Activated naive CD4-positive, alpha-beta T cell treated with anti-CD3 and anti-CD28 coated beads, Interleukin-2, amount 50 U/mL, for 24 hours (primary cell): Measurements from ENCODE around the gene DNAJC19.
A peak's percentile ranks its signal among the peaks of the same experiment; 100 is the strongest.

ENCODE experiments used
- H3K27ac Mint-ChIP-seq: one replicate; pipeline ENCODE4 v1.8.0; 2021; ENCODE audit warnings: mild to moderate bottlenecking, mixed read lengths
- H3K27me3 Mint-ChIP-seq: one replicate; pipeline ENCODE4 v1.8.0; 2021; ENCODE audit warnings: mixed read lengths
- H3K36me3 Mint-ChIP-seq: one replicate; pipeline ENCODE4 v1.8.0; 2021; ENCODE audit warnings: mixed read lengths
- H3K4me1 Mint-ChIP-seq: one replicate; pipeline ENCODE4 v1.8.0; 2021; ENCODE audit warnings: mixed read lengths
- H3K4me3 Mint-ChIP-seq: one replicate; pipeline ENCODE4 v1.8.0; 2021; ENCODE audit warnings: mild to moderate bottlenecking, mixed read lengths
- H3K9me3 Mint-ChIP-seq: one replicate; pipeline ENCODE4 v1.8.0; 2021; ENCODE audit warnings: mixed read lengths

The DNAJC19 gene

GRCh38 chr3:180980611-180981010, 8.9 kb downstream of the DNAJC19 start:
- Mint-ChIP-seq H3K36me3 (no peaks in the 10 kb centered on the region), H3K4me1 (peaks cover 6% of the 10 kb centered on the region), H3K27me3 (no peaks in the 10 kb centered on the region), H3K4me3 (no peak overlapping the region), H3K9me3 (no peaks in the 10 kb centered on the region), H3K27ac (peak overlapping the region; percentile 62)

- no peaks in the 10 kb centered on the region for H3K9me3 Mint-ChIP-seq
- no peak overlapping the region for H3K4me3 Mint-ChIP-seq
- no peaks in the 10 kb centered on the region for H3K27me3 Mint-ChIP-seq
- H3K36me3 Mint-ChIP-seq, result no peaks in the 10 kb centered on the region
- peaks cover 6% of the 10 kb centered on the region for H3K4me1 Mint-ChIP-seq
- H3K27ac Mint-ChIP-seq, result peak overlapping the region; percentile 30
Observed at GRCh38 chr3:180979961-180980360, 9.6 kb downstream of the DNAJC19 start.

GRCh38 chr3:180977498-180977897, 12.0 kb downstream of the DNAJC19 start:
- Mint-ChIP-seq H3K4me1 (no peaks in the 10 kb centered on the region), H3K27ac (no peak overlapping the region), H3K36me3 (peaks cover 2% of the 10 kb centered on the region), H3K27me3 (no peaks in the 10 kb centered on the region), H3K9me3 (no peaks in the 10 kb centered on the region), H3K4me3 (no peak overlapping the region)

- Mint-ChIP-seq H3K27ac (peak overlapping the region; percentile 12), H3K27me3 (no peaks in the 10 kb centered on the region), H3K9me3 (no peaks in the 10 kb centered on the region), H3K36me3 (peaks cover 5% of the 10 kb centered on the region), H3K4me3 (no peak overlapping the region), H3K4me1 (no peaks in the 10 kb centered on the region)
Observed at GRCh38 chr3:180974286-180974685, 15.2 kb downstream of the DNAJC19 start.

- no peaks in the 10 kb centered on the region for H3K9me3 Mint-ChIP-seq
- no peak overlapping the region for H3K27ac Mint-ChIP-seq
- H3K27me3 Mint-ChIP-seq, result no peaks in the 10 kb centered on the region
- peaks cover 2% of the 10 kb centered on the region for H3K4me1 Mint-ChIP-seq
- no peak overlapping the region for H3K4me3 Mint-ChIP-seq
- peaks cover 7% of the 10 kb centered on the region for H3K36me3 Mint-ChIP-seq
Observed at GRCh38 chr3:180973543-180973942, 16.0 kb downstream of the DNAJC19 start.

GRCh38 chr3:180970931-180971330, 18.6 kb downstream of the DNAJC19 start:
- peaks cover 14% of the 10 kb centered on the region for H3K36me3 Mint-ChIP-seq
- no peak overlapping the region for H3K4me3 Mint-ChIP-seq
- peaks cover 4% of the 10 kb centered on the region for H3K4me1 Mint-ChIP-seq
- H3K27ac Mint-ChIP-seq, result no peak overlapping the region
- no peaks in the 10 kb centered on the region for H3K9me3 Mint-ChIP-seq
- H3K27me3 Mint-ChIP-seq, result no peaks in the 10 kb centered on the region

- no peak overlapping the region for H3K27ac Mint-ChIP-seq
- no peaks in the 10 kb centered on the region for H3K9me3 Mint-ChIP-seq
- peaks cover 10% of the 10 kb centered on the region for H3K4me1 Mint-ChIP-seq
- H3K4me3 Mint-ChIP-seq, result no peak overlapping the region
- H3K27me3 Mint-ChIP-seq, result no peaks in the 10 kb centered on the region
- peaks cover 21% of the 10 kb centered on the region for H3K36me3 Mint-ChIP-seq
Observed at GRCh38 chr3:180962530-180962929, 27.0 kb downstream of the DNAJC19 start.

- no peaks in the 10 kb centered on the region for H3K27me3 Mint-ChIP-seq
- H3K4me1 Mint-ChIP-seq, result peaks cover 10% of the 10 kb centered on the region
- H3K9me3 Mint-ChIP-seq, result no peaks in the 10 kb centered on the region
- no peak overlapping the region for H3K4me3 Mint-ChIP-seq
- no peak overlapping the region for H3K27ac Mint-ChIP-seq
- peaks cover 24% of the 10 kb centered on the region for H3K36me3 Mint-ChIP-seq
Observed at GRCh38 chr3:180961552-180961951, 28.0 kb downstream of the DNAJC19 start.

- no peak overlapping the region for H3K27ac Mint-ChIP-seq
- H3K9me3 Mint-ChIP-seq, result no peaks in the 10 kb centered on the region
- no peaks in the 10 kb centered on the region for H3K27me3 Mint-ChIP-seq
- H3K36me3 Mint-ChIP-seq, result peaks cover 28% of the 10 kb centered on the region
- peaks cover 10% of the 10 kb centered on the region for H3K4me1 Mint-ChIP-seq
- no peak overlapping the region for H3K4me3 Mint-ChIP-seq
Observed at GRCh38 chr3:180961087-180961486, 28.4 kb downstream of the DNAJC19 start.

GRCh38 chr3:180959691-180960090, 29.8 kb downstream of the DNAJC19 start:
- peak overlapping the region; percentile 78 for H3K27ac Mint-ChIP-seq
- H3K4me1 Mint-ChIP-seq, result peaks cover 10% of the 10 kb centered on the region
- no peaks in the 10 kb centered on the region for H3K9me3 Mint-ChIP-seq
- H3K36me3 Mint-ChIP-seq, result peaks cover 31% of the 10 kb centered on the region
- no peaks in the 10 kb centered on the region for H3K27me3 Mint-ChIP-seq
- no peak overlapping the region for H3K4me3 Mint-ChIP-seq

GRCh38 chr3:180947761-180948390, 41.7 kb downstream of the DNAJC19 start:
- H3K9me3 Mint-ChIP-seq, result no peaks in the 10 kb centered on the region
- H3K27ac Mint-ChIP-seq, result peak overlapping the region; percentile 37
- peaks cover 14% of the 10 kb centered on the region for H3K36me3 Mint-ChIP-seq
- H3K4me1 Mint-ChIP-seq, result peaks cover 26% of the 10 kb centered on the region
- H3K27me3 Mint-ChIP-seq, result no peaks in the 10 kb centered on the region
- no peak overlapping the region for H3K4me3 Mint-ChIP-seq

- Mint-ChIP-seq H3K27ac (no peak overlapping the region), H3K9me3 (no peaks in the 10 kb centered on the region), H3K4me1 (peaks cover 17% of the 10 kb centered on the region), H3K36me3 (peaks cover 16% of the 10 kb centered on the region), H3K27me3 (no peaks in the 10 kb centered on the region), H3K4me3 (no peak overlapping the region)
Observed at GRCh38 chr3:180940826-180941225, 48.7 kb downstream of the DNAJC19 start.

GRCh38 chr3:180934638-180935037, 54.9 kb downstream of the DNAJC19 start:
- peaks cover 38% of the 10 kb centered on the region for H3K4me1 Mint-ChIP-seq
- H3K27me3 Mint-ChIP-seq, result no peaks in the 10 kb centered on the region
- no peak overlapping the region for H3K27ac Mint-ChIP-seq
- peaks cover 11% of the 10 kb centered on the region for H3K36me3 Mint-ChIP-seq
- no peaks in the 10 kb centered on the region for H3K9me3 Mint-ChIP-seq
- H3K4me3 Mint-ChIP-seq, result no peak overlapping the region
